HG03060 (cell line): ENCODE results near the gene CDK3.
"Not testable (repeated sequence)": the region's sequence is repeated elsewhere in the genome, so short reads cannot be mapped to it uniquely, and the experiment has no call there.

Source experiments
- ATAC-seq: cut with Tn5 transposase; IDR thresholded peaks from one replicate; pipeline ENCODE4 v1.9.1; 2021; ENCODE audit warnings: low read depth, moderate number of reproducible peaks; ENCODE audit not compliant: unreplicated experiment

Gene CDK3

GRCh38 chr17:76036497-76037261, 36.0 kb downstream of the CDK3 start:
- ATAC-seq, result no peak

GRCh38 chr17:76038050-76038449, 37.4 kb downstream of the CDK3 start:
- ATAC-seq, result no peak

- ATAC-seq, result no peak
Observed at GRCh38 chr17:76039121-76039520, 38.5 kb downstream of the CDK3 start.

- no peak for ATAC-seq
Observed at GRCh38 chr17:76040376-76040775, 39.7 kb downstream of the CDK3 start.

- not testable (repeated sequence) for ATAC-seq
Observed at GRCh38 chr17:76042868-76043267, 42.2 kb downstream of the CDK3 start.

- not testable (repeated sequence) for ATAC-seq
Observed at GRCh38 chr17:76044475-76045007, 43.9 kb downstream of the CDK3 start.

GRCh38 chr17:76046064-76046463, 45.4 kb downstream of the CDK3 start:
- ATAC-seq, result no peak

- ATAC-seq, result no peak
Observed at GRCh38 chr17:76048025-76048605, 47.5 kb downstream of the CDK3 start.

- ATAC-seq, result no peak
Observed at GRCh38 chr17:76048711-76049110, 48.1 kb downstream of the CDK3 start.

GRCh38 chr17:76049239-76049638, 48.6 kb downstream of the CDK3 start:
- no peak for ATAC-seq

GRCh38 chr17:76049836-76050537, 49.3 kb downstream of the CDK3 start:
- no peak for ATAC-seq

GRCh38 chr17:76050538-76051467, 50.1 kb downstream of the CDK3 start:
- no peak for ATAC-seq

- ATAC-seq, result no peak
Observed at GRCh38 chr17:76051561-76051960, 50.9 kb downstream of the CDK3 start.

- no peak for ATAC-seq
Observed at GRCh38 chr17:76053246-76054111, 52.8 kb downstream of the CDK3 start.

- no peak for ATAC-seq
Observed at GRCh38 chr17:76054112-76054476, 53.4 kb downstream of the CDK3 start.
